ENCODE data around the gene CNOT3. TPM values are rescaled to one million over a fixed set of nuclear protein-coding genes. Genes with fewer than 3 reads are reported as not detected.

The CNOT3 gene
- total RNA-seq, 3 donors from 2014 or later = 14.6 to 23.4 (median 22.9) TPM

DNA sequence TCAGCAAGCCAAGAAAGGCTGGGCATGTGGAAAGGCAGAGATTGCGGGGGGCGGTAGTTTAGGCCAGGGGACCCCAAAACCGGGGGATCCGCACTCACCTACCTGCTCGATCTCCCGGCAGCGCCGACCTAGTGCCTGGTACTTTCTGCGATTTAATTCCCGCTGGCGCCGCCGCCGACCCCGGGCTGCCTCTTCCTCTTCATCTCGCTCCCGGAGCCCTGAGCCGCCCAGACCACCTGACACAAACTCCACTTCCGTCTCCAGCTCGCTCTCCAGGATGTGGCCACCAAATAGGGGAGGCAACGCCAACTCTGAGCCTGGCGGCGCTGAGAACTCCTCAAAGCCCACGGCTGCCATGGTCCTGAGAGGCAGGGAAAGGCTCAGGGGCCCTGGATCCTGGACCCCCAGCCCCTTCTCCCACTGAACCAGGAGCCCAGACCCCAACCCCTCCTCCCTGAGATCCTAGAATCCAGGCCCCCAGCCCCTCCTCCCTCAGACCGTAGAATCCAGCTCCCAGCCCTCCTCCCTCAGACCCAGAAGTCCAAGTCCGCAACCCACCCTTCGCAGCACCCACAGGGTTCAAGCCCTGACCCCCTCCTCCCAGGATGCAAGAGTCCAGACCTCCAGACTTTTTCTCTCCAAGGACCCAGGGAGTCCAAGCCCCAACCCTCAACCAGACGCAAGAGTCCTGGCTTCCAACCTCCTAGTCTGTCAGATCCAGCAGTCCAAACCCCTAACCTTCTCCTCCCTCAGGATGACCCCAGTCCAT is 23.0 kb upstream of the CNOT3 start:
- Histone ChIP-seq H3K27me3 (no peaks in the 10 kb centered on the region), H3K4me3 (peak overlapping the region; percentile 81 to 88 (median 83)), H3K9me3 (no peaks in the 10 kb centered on the region), H3K4me1 (peaks cover 5 to 10% of the 10 kb centered on the region in 2 donors), H3K27ac (peak overlapping the region; percentile 48 to 83), H3K36me3 (no peaks in the 10 kb centered on the region)
- no peak for DNase-seq (ENCODE audit: low spot score in 2 of 2)
- no peak for TF ChIP-seq POLR2A (IDR thresholded peaks at IDR 0.05)
- TF ChIP-seq, protein P1, sequence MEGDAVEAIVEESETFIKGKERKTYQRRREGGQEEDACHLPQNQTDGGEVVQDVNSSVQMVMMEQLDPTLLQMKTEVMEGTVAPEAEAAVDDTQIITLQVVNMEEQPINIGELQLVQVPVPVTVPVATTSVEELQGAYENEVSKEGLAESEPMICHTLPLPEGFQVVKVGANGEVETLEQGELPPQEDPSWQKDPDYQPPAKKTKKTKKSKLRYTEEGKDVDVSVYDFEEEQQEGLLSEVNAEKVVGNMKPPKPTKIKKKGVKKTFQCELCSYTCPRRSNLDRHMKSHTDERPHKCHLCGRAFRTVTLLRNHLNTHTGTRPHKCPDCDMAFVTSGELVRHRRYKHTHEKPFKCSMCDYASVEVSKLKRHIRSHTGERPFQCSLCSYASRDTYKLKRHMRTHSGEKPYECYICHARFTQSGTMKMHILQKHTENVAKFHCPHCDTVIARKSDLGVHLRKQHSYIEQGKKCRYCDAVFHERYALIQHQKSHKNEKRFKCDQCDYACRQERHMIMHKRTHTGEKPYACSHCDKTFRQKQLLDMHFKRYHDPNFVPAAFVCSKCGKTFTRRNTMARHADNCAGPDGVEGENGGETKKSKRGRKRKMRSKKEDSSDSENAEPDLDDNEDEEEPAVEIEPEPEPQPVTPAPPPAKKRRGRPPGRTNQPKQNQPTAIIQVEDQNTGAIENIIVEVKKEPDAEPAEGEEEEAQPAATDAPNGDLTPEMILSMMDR (IDR thresholded peaks at IDR 0.05) = no peak
- no peak for TF ChIP-seq POLR2AphosphoS5 (IDR thresholded peaks at IDR 0.05)
- intact Hi-C loops (cut with DNase I; ENCODE audit: low total_unique reads) = loop anchor here (10.0 kb wide), 1 partner anchor 240 kb away; no protein-coding TSS in a partner anchor

DNA sequence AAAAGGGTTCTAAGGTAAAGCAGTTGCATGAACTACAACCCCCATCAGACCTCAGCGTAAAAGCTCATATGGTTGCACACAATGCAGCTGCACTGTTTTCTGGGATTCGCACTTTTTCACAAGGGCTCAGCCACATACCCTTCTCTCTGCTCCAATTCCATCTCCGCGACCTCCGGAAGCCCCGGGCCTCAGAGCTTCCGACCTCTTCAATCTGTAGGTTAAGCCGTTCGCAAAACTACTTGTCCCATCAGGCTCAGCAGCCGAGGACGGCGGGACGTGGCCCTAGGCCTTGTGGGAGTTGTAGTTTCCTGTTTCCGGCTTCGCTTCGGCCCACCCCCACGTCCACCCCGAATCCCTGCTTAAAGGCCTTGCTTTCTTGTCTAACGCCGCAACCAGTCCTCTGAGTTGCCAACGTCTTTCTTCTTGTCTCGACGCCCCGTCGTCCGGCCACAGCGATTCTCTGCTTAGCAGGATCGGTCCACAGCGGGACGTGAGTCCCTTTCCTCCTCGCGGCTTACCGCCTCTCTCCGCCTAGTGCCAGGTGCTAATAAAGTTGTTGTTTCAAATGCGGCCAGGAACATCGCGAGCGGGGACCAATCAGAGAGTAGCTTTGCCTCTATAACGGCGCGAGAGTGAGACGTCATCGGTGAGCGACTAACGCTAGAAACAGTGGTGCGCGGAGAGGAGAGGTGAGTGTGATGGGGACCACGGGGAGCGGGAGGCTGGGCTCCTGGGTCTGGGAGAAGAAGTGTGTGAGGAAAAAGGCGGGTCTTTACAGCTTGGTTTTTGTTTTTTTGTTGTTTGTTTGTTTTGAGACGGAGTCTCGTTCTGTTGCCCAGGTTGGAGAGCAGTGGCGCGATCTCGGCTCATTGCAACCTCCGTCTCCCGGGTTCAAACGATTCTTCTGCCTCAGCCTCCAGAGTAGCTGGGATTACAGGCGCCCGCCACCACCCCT is 22.2 kb upstream of the CNOT3 start, which contains the start of the genes PRPF31 and TFPT:
TSS of gene PRPF31 (plus strand) at position 646 of the 955 bp plus-strand sequence. CDS start 2,525 bp downstream, outside the sequence.
TSS of gene TFPT (minus strand) at position 549 of the 955 bp plus-strand sequence. CDS start at position 161, 388 bp downstream.
- peak; percentile 97 for DNase-seq (ENCODE audit: low spot score in 2 of 2)
- Histone ChIP-seq H3K36me3 (no peaks in the 10 kb centered on the region), H3K4me3 (peak within 1 kb of the TSS; percentile 81 to 88 (median 83)), H3K27ac (peak within 1 kb of the TSS; percentile 83), H3K27me3 (no peaks in the 10 kb centered on the region), H3K4me1 (peaks cover 5 to 10% of the 10 kb centered on the region in 2 donors), H3K9me3 (no peaks in the 10 kb centered on the region)
- TF ChIP-seq POLR2A (IDR thresholded peaks at IDR 0.05) = peak; percentile 46
- peak; percentile 98 to 99 (median 99) for TF ChIP-seq POLR2AphosphoS5 (IDR thresholded peaks at IDR 0.05)
- TF ChIP-seq, protein P1 (IDR thresholded peaks at IDR 0.05) = no peak
- intact Hi-C loops (cut with DNase I; ENCODE audit: low total_unique reads) = loop anchor here (10.0 kb wide), 1 partner anchor 241 kb away; no protein-coding TSS in a partner anchor

DNA sequence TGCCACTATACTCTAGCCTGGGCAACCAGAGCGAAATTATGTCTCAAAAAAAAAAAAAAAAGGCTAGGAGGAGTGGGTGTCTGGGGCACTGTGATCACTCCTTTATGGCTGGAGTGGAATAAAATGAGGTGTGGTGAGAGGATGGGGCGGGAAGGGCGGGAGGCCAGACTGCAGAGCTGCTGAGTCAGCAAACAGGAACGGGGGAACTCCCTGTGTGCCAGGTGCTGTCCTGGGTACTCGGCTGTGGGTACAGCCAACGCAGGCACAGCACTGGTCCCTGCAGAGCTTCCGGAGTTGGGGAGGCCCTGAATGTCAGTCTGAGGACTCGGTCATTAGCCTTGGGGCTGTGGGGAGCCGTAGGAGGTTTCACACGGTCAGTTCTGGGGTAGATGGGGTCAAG is 16.3 kb upstream of the CNOT3 start:
- Histone ChIP-seq H3K9me3 (no peaks in the 10 kb centered on the region), H3K27ac (no peak overlapping the region), H3K36me3 (peaks cover 25% of the 10 kb centered on the region), H3K27me3 (no peaks in the 10 kb centered on the region), H3K4me3 (no peak overlapping the region), H3K4me1 (peaks cover 5 to 8% of the 10 kb centered on the region in 2 donors)
- TF ChIP-seq POLR2A (IDR thresholded peaks at IDR 0.05) (no peak), POLR2AphosphoS5 (IDR thresholded peaks at IDR 0.05) (no peak)
- TF ChIP-seq, protein P1 (IDR thresholded peaks at IDR 0.05) = no peak
- DNase-seq (ENCODE audit: low spot score in 2 of 2) = no peak
- intact Hi-C loops (cut with DNase I; ENCODE audit: low total_unique reads) = no loop called here

DNA sequence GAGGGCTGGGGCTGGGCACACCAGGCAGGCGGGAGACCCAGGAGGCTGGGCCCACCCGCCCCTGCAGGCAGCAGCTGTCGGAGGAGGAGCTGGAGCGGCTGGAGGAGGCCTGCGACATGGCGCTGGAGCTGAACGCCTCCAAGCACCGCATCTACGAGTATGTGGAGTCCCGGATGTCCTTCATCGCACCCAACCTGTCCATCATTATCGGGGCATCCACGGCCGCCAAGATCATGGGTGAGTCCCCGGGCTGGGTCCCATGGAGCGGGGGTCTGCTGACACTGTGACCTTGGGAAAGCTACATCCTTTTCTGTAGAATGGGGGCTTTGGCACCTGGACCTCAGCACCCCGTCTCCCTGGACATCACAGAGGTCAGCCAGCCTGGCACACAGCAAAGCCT is 13.9 kb upstream of the CNOT3 start:
- intact Hi-C loops (cut with DNase I; ENCODE audit: low total_unique reads) = no loop called here
- H3K9me3 ChIP-seq = no peaks in the 10 kb centered on the region
- DNase-seq (ENCODE audit: low spot score in 2 of 2) = no peak
- H3K4me1 ChIP-seq = no peaks in the 10 kb centered on the region
- peaks cover 29% of the 10 kb centered on the region for H3K36me3 ChIP-seq
- no peak overlapping the region for H3K4me3 ChIP-seq
- H3K27ac ChIP-seq = no peak overlapping the region
- H3K27me3 ChIP-seq = no peaks in the 10 kb centered on the region
- TF ChIP-seq POLR2AphosphoS5 (IDR thresholded peaks at IDR 0.05) = no peak

DNA sequence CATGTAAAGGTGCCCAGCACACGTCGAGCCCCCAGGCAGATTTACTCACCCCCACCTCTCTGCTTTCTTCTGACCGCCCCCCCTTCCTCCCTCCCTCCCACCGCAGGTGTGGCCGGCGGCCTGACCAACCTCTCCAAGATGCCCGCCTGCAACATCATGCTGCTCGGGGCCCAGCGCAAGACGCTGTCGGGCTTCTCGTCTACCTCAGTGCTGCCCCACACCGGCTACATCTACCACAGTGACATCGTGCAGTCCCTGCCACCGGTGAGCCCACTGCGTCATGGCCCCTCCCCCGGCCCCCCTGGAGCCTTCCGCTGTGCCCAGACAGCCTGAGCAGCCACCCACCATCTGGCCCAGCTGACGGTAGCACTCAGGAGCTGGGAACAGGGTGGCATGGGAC is 13.2 kb upstream of the CNOT3 start:
- Histone ChIP-seq H3K36me3 (peaks cover 29% of the 10 kb centered on the region), H3K27ac (no peak overlapping the region), H3K4me3 (no peak overlapping the region), H3K9me3 (no peaks in the 10 kb centered on the region), H3K27me3 (no peaks in the 10 kb centered on the region), H3K4me1 (no peaks in the 10 kb centered on the region)
- no peak for TF ChIP-seq POLR2AphosphoS5 (IDR thresholded peaks at IDR 0.05)
- TF ChIP-seq, protein P1 (IDR thresholded peaks at IDR 0.05) = no peak
- no peak for TF ChIP-seq POLR2A (IDR thresholded peaks at IDR 0.05)
- intact Hi-C loops (cut with DNase I; ENCODE audit: low total_unique reads) = no loop called here
- no peak for DNase-seq (ENCODE audit: low spot score in 2 of 2)

Data from breast epithelium (tissue), 4 donors.